Thymus (tissue), 14 donors: ENCODE data around the gene PCDHGA3. TPM values are rescaled to one million over a fixed set of nuclear protein-coding genes. Genes with fewer than 3 reads are reported as not detected.
"Not testable (repeated sequence)": the region's sequence is repeated elsewhere in the genome, so short reads cannot be mapped to it uniquely, and the experiment has no call there.

ENCODE experiments used
- DNase-seq, 9 donors: peaks; one replicate each; pipeline ENCODE4 v3.0.0-alpha.2; 2013; ENCODE audit warnings: low spot score in 9 of 9, low read depth in 6 of 9, missing footprints in 1 of 9
- H3K27ac ChIP-seq, 2 donors: one replicate each; pipeline ENCODE4 v1.5.1; 2013; ENCODE audit warnings: control low read depth in 1 of 2, low read depth in 1 of 2, low read length in 1 of 2, mild to moderate bottlenecking in 1 of 2, moderate library complexity in 1 of 2
- H3K27me3 ChIP-seq, 2 donors: one replicate each; pipeline ENCODE4 v1.5.1; 2013; ENCODE audit warnings: low read length in 1 of 2; ENCODE audit not compliant: control insufficient read depth in 2 of 2, insufficient read depth in 1 of 2
- H3K36me3 ChIP-seq, 2 donors: one replicate each; pipeline ENCODE4 v1.5.1; 2013; ENCODE audit warnings: low read length in 1 of 2, mild to moderate bottlenecking in 1 of 2, moderate library complexity in 1 of 2; ENCODE audit not compliant: control insufficient read depth in 2 of 2, insufficient read depth in 2 of 2
- H3K4me1 ChIP-seq, 2 donors: one replicate each; pipeline ENCODE4 v1.5.1; 2013; ENCODE audit warnings: low read length in 2 of 2; ENCODE audit not compliant: control insufficient read depth in 2 of 2, insufficient read depth in 2 of 2
- H3K4me3 ChIP-seq, 2 donors: one replicate each; pipeline ENCODE4 v1.5.1; 2013; ENCODE audit warnings: low read length in 2 of 2, control low read depth in 1 of 2, mild to moderate bottlenecking in 1 of 2
- H3K9me3 ChIP-seq, 2 donors: one replicate each; pipeline ENCODE4 v1.5.1; 2013; ENCODE audit warnings: low read length in 1 of 2, mild to moderate bottlenecking in 1 of 2; ENCODE audit not compliant: control insufficient read depth in 2 of 2, insufficient read depth in 1 of 2
- WGBS: extraction: QIAGEN DNeasy Blood & Tissue Kit; methylation state at CpG from one replicate; pipeline ENCODE4 v1.1.7; 2013; 5-methylcytosine and 5-hydroxymethylcytosine counted together
- long read RNA-seq, 10 donors: transcript quantifications; one replicate each; lab custom pipeline, GENCODE V29; 2026
- polyA plus RNA-seq: library from polyadenylated mRNA; stranded (reverse); fragments of 200-250 nt; gene quantifications from one replicate; pipeline ENCODE4 v1.2.3, GENCODE V29; 2013
- total RNA-seq: library from RNA; stranded (reverse); fragments of 120-200 nt; gene quantifications from one replicate; pipeline ENCODE4 v1.2.4, GENCODE V29; 2013
- donor health status: healthy.

The PCDHGA3 gene
- total RNA-seq = 0.19 TPM
- 0.11 TPM for polyA plus RNA-seq
- long read RNA-seq, donor 1 = 0 reads
- long read RNA-seq, donor 2 = 0 reads
- long read RNA-seq, donor 3 = 0 reads
- long read RNA-seq, donor 4 = 0 reads
- long read RNA-seq, donor 5 = 0 reads
- long read RNA-seq, donor 6 = 0 reads
- long read RNA-seq, donor 7 = 0 reads
- long read RNA-seq, donor 8 = 0 reads
- long read RNA-seq, donor 9 = 0 reads
- long read RNA-seq, donor 10 = 0 reads

- Histone ChIP-seq H3K4me3 (no peak within 1 kb of the TSS), H3K4me1 (no peaks in the 10 kb centered on the region), H3K36me3 (no peaks in the 10 kb centered on the region), H3K27me3 (peaks cover 0 to 34% of the 10 kb centered on the region in 2 donors), H3K9me3 (peaks cover 15 to 37% of the 10 kb centered on the region in 2 donors), H3K27ac (no peak within 1 kb of the TSS)
- WGBS = 32% methylated on average over 9 of the region's 9 CpGs
- DNase-seq = peak in 2 of 9 donors; percentile 17 to 33
Observed at GRCh38 chr5:141343242-141343952, at the start of gene PCDHGA3. Gene PCDHGA3, plus strand, starts transcription at chr5:141343829. Its CDS starts 205 bp downstream, at chr5:141344034.

- Histone ChIP-seq H3K9me3 (peaks cover 3 to 30% of the 10 kb centered on the region in 2 donors), H3K4me3 (no peak overlapping the region), H3K36me3 (no peaks in the 10 kb centered on the region), H3K27ac (no peak overlapping the region), H3K4me1 (no peaks in the 10 kb centered on the region), H3K27me3 (no peaks in the 10 kb centered on the region)
- DNase-seq = no peak
- 87% methylated on average over 4 of the region's 4 CpGs for WGBS
Observed at GRCh38 chr5:141298376-141298775, 45.3 kb upstream of the PCDHGA3 start.

GRCh38 chr5:141303756-141304155, 39.9 kb upstream of the PCDHGA3 start, which contains the start of gene SLC25A2:
Gene SLC25A2, minus strand, starts transcription at chr5:141304049. Its CDS starts 184 bp downstream, at chr5:141303865.
- peaks cover 5 to 40% of the 10 kb centered on the region in 2 donors for H3K9me3 ChIP-seq
- H3K27ac ChIP-seq = no peak within 1 kb of the TSS
- DNase-seq = no peak
- H3K4me3 ChIP-seq = no peak within 1 kb of the TSS
- no peaks in the 10 kb centered on the region for H3K4me1 ChIP-seq
- WGBS = 77% methylated on average over 36 of the region's 36 CpGs
- H3K27me3 ChIP-seq = no peaks in the 10 kb centered on the region
- no peaks in the 10 kb centered on the region for H3K36me3 ChIP-seq

- Histone ChIP-seq H3K27ac (no peak overlapping the region), H3K36me3 (no peaks in the 10 kb centered on the region)
- 98% methylated on average over 1 of the region's 1 CpG for whole genome bisulfite sequencing
Observed at GRCh38 chr5:141306630-141307029, 37.0 kb upstream of the PCDHGA3 start.

GRCh38 chr5:141313711-141314110, 29.9 kb upstream of the PCDHGA3 start:
- H3K27me3 ChIP-seq = no peaks in the 10 kb centered on the region
- H3K27ac ChIP-seq = no peak overlapping the region
- no peaks in the 10 kb centered on the region for H3K4me1 ChIP-seq
- no peak overlapping the region for H3K4me3 ChIP-seq
- DNase-seq = no peak
- peaks cover 1 to 21% of the 10 kb centered on the region in 2 donors for H3K9me3 ChIP-seq
- peaks cover 0 to 3% of the 10 kb centered on the region in 2 donors for H3K36me3 ChIP-seq

More at GRCh38 chr5:141306630-141307029, 37.0 kb upstream of the PCDHGA3 start:
- H3K4me1 ChIP-seq = no peaks in the 10 kb centered on the region
- no peak for DNase-seq
- no peaks in the 10 kb centered on the region for H3K27me3 ChIP-seq
- H3K4me3 ChIP-seq = no peak overlapping the region
- peaks cover 6 to 34% of the 10 kb centered on the region in 2 donors for H3K9me3 ChIP-seq

GRCh38 chr5:141316963-141317362, 26.7 kb upstream of the PCDHGA3 start:
- H3K4me3 ChIP-seq, H3K4me1 ChIP-seq, H3K27me3 ChIP-seq, H3K27ac ChIP-seq, H3K36me3 ChIP-seq, DNase-seq: not testable (repeated sequence)
- peaks cover 5 to 37% of the 10 kb centered on the region in 2 donors for H3K9me3 ChIP-seq
- 94% methylated on average over 4 of the region's 4 CpGs for WGBS

GRCh38 chr5:141319202-141319601, 24.4 kb upstream of the PCDHGA3 start:
- Histone ChIP-seq H3K4me1 (peaks cover 2 to 4% of the 10 kb centered on the region in 2 donors), H3K27ac (no peak overlapping the region), H3K36me3 (peaks cover 4 to 9% of the 10 kb centered on the region in 2 donors), H3K4me3 (no peak overlapping the region), H3K9me3 (peaks cover 5 to 31% of the 10 kb centered on the region in 2 donors), H3K27me3 (no peaks in the 10 kb centered on the region)
- 99% methylated on average over 6 of the region's 6 CpGs for WGBS
- no peak for DNase-seq

- Histone ChIP-seq H3K36me3 (peaks cover 4 to 9% of the 10 kb centered on the region in 2 donors), H3K27me3 (no peaks in the 10 kb centered on the region), H3K27ac (no peak overlapping the region), H3K9me3 (peaks cover 5 to 31% of the 10 kb centered on the region in 2 donors), H3K4me1 (peaks cover 2 to 4% of the 10 kb centered on the region in 2 donors), H3K4me3 (peak overlapping the region; percentile 72 to 80)
- DNase-seq = no peak
- WGBS = 85% methylated on average over 5 of the region's 5 CpGs
Observed at GRCh38 chr5:141319699-141320098, 23.9 kb upstream of the PCDHGA3 start.
